Panc1 (cell line): ENCODE results near the gene COPS7A. TPM values are rescaled to one million over a fixed set of nuclear protein-coding genes. Genes with fewer than 3 reads are reported as not detected.

ENCODE experiments used
- ATAC-seq: fragments of 200-7000 bp; cut with Tn5 transposase; 2 replicates; pipeline ENCODE4 v1.9.1; 2020; ENCODE audit warnings: mild to moderate bottlenecking, moderate library complexity
- BruUV-seq: library from RNA; stranded (reverse); fragments of 400-500 nt; replicated peaks from 2 replicates; lab custom pipeline; 2021; lab: Mats Ljungman, UMichigan
- CTCF ChIA-PET: fragments of 300-600 bp; sonication (Branson Sonifier 250); formaldehyde crosslinking; loops from one replicate; lab custom pipeline; 2022; ENCODE audit warnings: antibody characterized with exemption; lab: Charles Lee
- POLR2A ChIA-PET: fragments of 300-600 bp; sonication (Branson Sonifier 250); formaldehyde crosslinking; loops from one replicate; lab custom pipeline; 2022; ENCODE audit warnings: antibody characterized with exemption; lab: Charles Lee
- DNase-seq: peaks from one replicate; pipeline ENCODE4 v3.0.0-alpha.2; 2010; ENCODE audit warnings: low read depth, low spot score
- H3K27ac ChIP-seq: 2 replicates; pipeline ENCODE4 v1.5.1; 2011; ENCODE audit warnings: mild to moderate bottlenecking, low read length, inconsistent platforms
- H3K27me3 ChIP-seq: fragments of 200-500 bp; sonication (Bioruptor generic); 2 replicates; pipeline ENCODE4 v1.6.0; 2014; ENCODE audit warnings: low read length, inconsistent platforms; ENCODE audit not compliant: control insufficient read depth, insufficient read depth
- H3K36me3 ChIP-seq: fragments of 200-500 bp; sonication (Bioruptor generic); 2 replicates; pipeline ENCODE4 v1.5.1; 2014; ENCODE audit warnings: inconsistent platforms, mild to moderate bottlenecking, low read length, moderate library complexity; ENCODE audit not compliant: control insufficient read depth, insufficient read depth
- H3K4me1 ChIP-seq: 2 replicates; pipeline ENCODE4 v1.5.1; 2011; ENCODE audit warnings: inconsistent platforms, mild to moderate bottlenecking, low read length, moderate library complexity; ENCODE audit not compliant: control insufficient read depth, insufficient read depth
- H3K4me3 ChIP-seq, 2 experiments: 2 replicates each; pipeline ENCODE4 v1.5.1; 2011 to 2012; ENCODE audit warnings: low read depth in 2 of 2, low read length in 2 of 2, mild to moderate bottlenecking in 2 of 2, inconsistent platforms in 1 of 2, moderate library complexity in 1 of 2
- H3K9me3 ChIP-seq: fragments of 200-500 bp; sonication (Bioruptor generic); 2 replicates; pipeline ENCODE4 v1.5.1; 2014; ENCODE audit warnings: low read depth, mild to moderate bottlenecking, inconsistent platforms, low read length, moderate library complexity; ENCODE audit not compliant: control insufficient read depth, insufficient read depth
- POLR2AphosphoS5 ChIP-seq: IDR thresholded peaks from 2 replicates; pipeline ENCODE4 v1.6.1; 2012; ENCODE audit warnings: mild to moderate bottlenecking, low read depth, low read length, moderate library complexity
- SIN3A ChIP-seq: IDR thresholded peaks from 2 replicates; pipeline ENCODE4 v1.6.1; 2012; ENCODE audit warnings: low read depth, mild to moderate bottlenecking, low read length, moderate library complexity, borderline replicate concordance; ENCODE audit not compliant: insufficient read depth
- TCF7L2 ChIP-seq: IDR thresholded peaks from 2 replicates; pipeline ENCODE4 v1.6.1; 2011; ENCODE audit warnings: mild to moderate bottlenecking, low read depth, low read length, inconsistent platforms
- in situ Hi-C: cut with HindIII; loops from 2 replicates; pipeline ENCODE4 v1.10.0; 2016; ENCODE audit warnings: low sequenced_read_pairs, low pct_unique_long_range_greater_than_20kb
- intact Hi-C: fragments of 100-400 bp; cut with micrococcal nuclease; formaldehyde crosslinking; loops from one replicate; pipeline ENCODE4 v1.10.0; 2022; ENCODE audit not compliant: unreplicated experiment
- total RNA-seq: library from RNA; stranded (reverse); gene quantifications from one replicate; pipeline ENCODE4 v1.2.1, GENCODE V29; 2021; ENCODE audit not compliant: unreplicated experiment
- TF ChIP-seq, protein P1 (sequence below), 2 experiments: IDR thresholded peaks; 2 replicates each; pipeline ENCODE4 v1.6.1; 2011 to 2012; ENCODE audit warnings: low read depth in 2 of 2, control low read depth in 1 of 2, low read length in 1 of 2, mild to moderate bottlenecking in 1 of 2, moderate library complexity in 1 of 2; ENCODE audit not compliant: insufficient read depth in 1 of 2
- TF ChIP-seq, protein P2 (sequence below): fragments of 450-650 bp; IDR thresholded peaks from 2 replicates; pipeline ENCODE4 v1.5.1; 2017; ENCODE audit warnings: mild to moderate bottlenecking

The COPS7A gene
- total RNA-seq, 1 experiment from 2014 or later: 37.5 TPM

DNA sequence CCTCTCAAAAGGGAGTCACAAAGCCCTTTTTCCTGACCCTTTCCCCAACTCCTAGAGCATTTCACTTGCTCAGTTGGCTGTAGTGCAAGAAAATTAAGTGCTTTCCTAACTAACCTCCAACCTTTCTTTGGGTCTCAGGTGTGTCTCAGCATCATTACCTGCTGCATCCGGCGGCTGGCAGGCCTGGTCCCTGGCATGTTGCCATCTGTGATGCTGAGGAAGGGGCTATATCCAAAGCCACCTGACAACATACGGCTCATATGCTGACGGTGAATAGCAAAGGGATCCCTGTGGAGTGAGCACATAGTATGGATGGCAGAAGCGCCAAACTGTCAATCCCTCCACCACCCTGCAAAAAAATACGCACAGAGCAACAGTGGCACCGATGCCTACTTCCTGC, 27.9 kb downstream of the COPS7A start:
- ChIA-PET POLR2A (no interaction called here), CTCF (interaction anchor here (1.6 kb wide), 1 partner anchor 14 kb away, joined by 12 read pairs; the partner anchor contains the start of gene PTMS)
- Histone ChIP-seq H3K36me3 (peaks cover 10% of the 10 kb centered on the region), H3K27me3 (no peaks in the 10 kb centered on the region), H3K4me3 (peak overlapping the region; percentile 85), H3K27ac (peak overlapping the region; percentile 94), H3K9me3 (no peaks in the 10 kb centered on the region), H3K4me1 (peaks cover 14% of the 10 kb centered on the region)
- ATAC-seq (no peak), DNase-seq (no peak)
- intact Hi-C loops (loop anchor here (5.0 kb wide), 1 partner anchor 76 kb away; the partner anchor contains the start of gene P3H3), in situ Hi-C loops (no loop called here)
- TF ChIP-seq SIN3A (no peak), TCF7L2 (no peak), POLR2AphosphoS5 (no peak)
- TF ChIP-seq, protein P1, sequence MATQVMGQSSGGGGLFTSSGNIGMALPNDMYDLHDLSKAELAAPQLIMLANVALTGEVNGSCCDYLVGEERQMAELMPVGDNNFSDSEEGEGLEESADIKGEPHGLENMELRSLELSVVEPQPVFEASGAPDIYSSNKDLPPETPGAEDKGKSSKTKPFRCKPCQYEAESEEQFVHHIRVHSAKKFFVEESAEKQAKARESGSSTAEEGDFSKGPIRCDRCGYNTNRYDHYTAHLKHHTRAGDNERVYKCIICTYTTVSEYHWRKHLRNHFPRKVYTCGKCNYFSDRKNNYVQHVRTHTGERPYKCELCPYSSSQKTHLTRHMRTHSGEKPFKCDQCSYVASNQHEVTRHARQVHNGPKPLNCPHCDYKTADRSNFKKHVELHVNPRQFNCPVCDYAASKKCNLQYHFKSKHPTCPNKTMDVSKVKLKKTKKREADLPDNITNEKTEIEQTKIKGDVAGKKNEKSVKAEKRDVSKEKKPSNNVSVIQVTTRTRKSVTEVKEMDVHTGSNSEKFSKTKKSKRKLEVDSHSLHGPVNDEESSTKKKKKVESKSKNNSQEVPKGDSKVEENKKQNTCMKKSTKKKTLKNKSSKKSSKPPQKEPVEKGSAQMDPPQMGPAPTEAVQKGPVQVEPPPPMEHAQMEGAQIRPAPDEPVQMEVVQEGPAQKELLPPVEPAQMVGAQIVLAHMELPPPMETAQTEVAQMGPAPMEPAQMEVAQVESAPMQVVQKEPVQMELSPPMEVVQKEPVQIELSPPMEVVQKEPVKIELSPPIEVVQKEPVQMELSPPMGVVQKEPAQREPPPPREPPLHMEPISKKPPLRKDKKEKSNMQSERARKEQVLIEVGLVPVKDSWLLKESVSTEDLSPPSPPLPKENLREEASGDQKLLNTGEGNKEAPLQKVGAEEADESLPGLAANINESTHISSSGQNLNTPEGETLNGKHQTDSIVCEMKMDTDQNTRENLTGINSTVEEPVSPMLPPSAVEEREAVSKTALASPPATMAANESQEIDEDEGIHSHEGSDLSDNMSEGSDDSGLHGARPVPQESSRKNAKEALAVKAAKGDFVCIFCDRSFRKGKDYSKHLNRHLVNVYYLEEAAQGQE (IDR thresholded peaks at IDR 0.05; ENCODE audit: insufficient read depth in 1 of 2, low read depth in 2 of 2, low read length in 1 of 2): no peak
- TF ChIP-seq, protein P2, sequence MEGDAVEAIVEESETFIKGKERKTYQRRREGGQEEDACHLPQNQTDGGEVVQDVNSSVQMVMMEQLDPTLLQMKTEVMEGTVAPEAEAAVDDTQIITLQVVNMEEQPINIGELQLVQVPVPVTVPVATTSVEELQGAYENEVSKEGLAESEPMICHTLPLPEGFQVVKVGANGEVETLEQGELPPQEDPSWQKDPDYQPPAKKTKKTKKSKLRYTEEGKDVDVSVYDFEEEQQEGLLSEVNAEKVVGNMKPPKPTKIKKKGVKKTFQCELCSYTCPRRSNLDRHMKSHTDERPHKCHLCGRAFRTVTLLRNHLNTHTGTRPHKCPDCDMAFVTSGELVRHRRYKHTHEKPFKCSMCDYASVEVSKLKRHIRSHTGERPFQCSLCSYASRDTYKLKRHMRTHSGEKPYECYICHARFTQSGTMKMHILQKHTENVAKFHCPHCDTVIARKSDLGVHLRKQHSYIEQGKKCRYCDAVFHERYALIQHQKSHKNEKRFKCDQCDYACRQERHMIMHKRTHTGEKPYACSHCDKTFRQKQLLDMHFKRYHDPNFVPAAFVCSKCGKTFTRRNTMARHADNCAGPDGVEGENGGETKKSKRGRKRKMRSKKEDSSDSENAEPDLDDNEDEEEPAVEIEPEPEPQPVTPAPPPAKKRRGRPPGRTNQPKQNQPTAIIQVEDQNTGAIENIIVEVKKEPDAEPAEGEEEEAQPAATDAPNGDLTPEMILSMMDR: no peak
- BruUV-seq: no TSS peak

DNA sequence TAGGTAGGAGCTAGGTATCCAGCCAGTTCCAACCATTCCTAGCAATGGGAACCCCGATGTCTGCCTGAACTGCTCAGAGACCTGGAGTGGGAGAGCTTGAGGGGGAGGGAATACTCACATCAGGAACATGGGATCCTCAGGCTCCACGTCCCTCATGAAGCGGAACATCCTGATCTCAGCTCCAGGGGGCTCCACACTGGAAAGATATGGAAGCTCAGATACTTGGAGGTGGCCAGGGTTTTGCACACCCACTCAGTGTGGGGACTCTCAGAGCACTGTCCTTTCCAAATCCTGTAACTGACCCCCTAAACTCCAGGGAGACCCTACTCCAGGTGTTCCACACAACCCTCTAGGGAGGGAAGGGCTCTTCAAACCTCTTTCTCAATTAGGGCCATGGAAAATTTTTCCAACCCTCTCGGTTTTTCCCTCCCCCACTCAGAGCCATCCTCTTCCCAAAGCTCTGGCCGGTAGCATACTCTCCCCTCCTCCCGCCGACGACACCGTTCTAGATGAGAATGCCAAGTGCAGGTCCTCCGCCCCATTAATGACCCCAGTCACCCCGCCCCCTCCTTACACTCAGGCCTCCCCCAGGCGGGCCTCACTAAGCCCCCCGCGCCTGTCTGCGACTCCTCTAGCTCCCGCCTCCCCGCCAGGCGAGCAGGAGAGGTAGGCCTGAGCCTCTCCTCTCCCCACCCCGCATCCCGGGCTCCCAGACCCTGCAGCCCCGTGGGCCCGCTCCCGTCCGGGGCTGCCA, 28.5 kb downstream of the COPS7A start:
- BruUV-seq: TSS peak; percentile 69
- no peak for DNase-seq
- POLR2A ChIA-PET: interaction anchor here (0.9 to 1.2 kb wide), 3 partner anchors 14 to 26 kb away, joined by 3 to 4 read pairs (median 3); partner anchors contain the start of genes LAG3 and PTMS
- Histone ChIP-seq H3K4me3 (peak overlapping the region; percentile 85), H3K36me3 (peaks cover 10% of the 10 kb centered on the region), H3K27me3 (no peaks in the 10 kb centered on the region), H3K9me3 (no peaks in the 10 kb centered on the region), H3K27ac (peak overlapping the region; percentile 94), H3K4me1 (peaks cover 14% of the 10 kb centered on the region)
- in situ Hi-C loops: no loop called here
- CTCF ChIA-PET: interaction anchor here (0.9 to 1.6 kb wide), 2 partner anchors 14 to 63 kb away, joined by 3 to 12 read pairs; partner anchors contain the start of gene PTMS
- no peak for TF ChIP-seq SIN3A
- TF ChIP-seq TCF7L2: no peak
- no peak for TF ChIP-seq POLR2AphosphoS5
- TF ChIP-seq, protein P1 (IDR thresholded peaks at IDR 0.05; ENCODE audit: insufficient read depth in 1 of 2, low read depth in 2 of 2, low read length in 1 of 2): no peak
- TF ChIP-seq, protein P2: no peak
- intact Hi-C loops: loop anchor here (5.0 kb wide), 1 partner anchor 75 kb away; the partner anchor contains the start of gene P3H3
- peak; percentile 22 for ATAC-seq
